Bronchial epithelial cell (primary cell): Measurements from ENCODE around the gene TOMM5. TPM values are rescaled to one million over a fixed set of nuclear protein-coding genes. Genes with fewer than 3 reads are reported as not detected.

ENCODE experiments used
- DNase-seq: peaks from one replicate; pipeline ENCODE4 v3.0.0-alpha.2; 2010; ENCODE audit warnings: low read depth
- FAIRE-seq: peaks from 2 replicates; lab custom pipeline; 2011; peaks lifted over from hg19 to GRCh38; lab: Jason Lieb, UNC
- H3K27me3 ChIP-seq: 2 replicates; pipeline ENCODE4 v1.5.1; 2011; ENCODE audit warnings: low read length; ENCODE audit not compliant: control insufficient read depth, insufficient read depth
- H3K36me3 ChIP-seq: 2 replicates; pipeline ENCODE4 v1.5.1; 2011; ENCODE audit warnings: low read length; ENCODE audit not compliant: control insufficient read depth, insufficient read depth
- H3K4me3 ChIP-seq: 2 replicates; pipeline ENCODE4 v1.5.1; 2011; ENCODE audit warnings: mild to moderate bottlenecking, low read depth, low read length, control low read depth
- total RNA-seq: library from RNA; depleted of rRNA; stranded (reverse); fragments of >200 nt; gene quantifications from 2 replicates; pipeline ENCODE4 v1.2.1, GENCODE V29; 2014
- TF ChIP-seq, protein P1 (sequence below): IDR thresholded peaks from 2 replicates; pipeline ENCODE4 v1.5.1; 2011; ENCODE audit warnings: mild to moderate bottlenecking, moderate library complexity, low read length, control low read depth, inconsistent platforms; ENCODE audit not compliant: insufficient read depth, severe bottlenecking

TOMM5 gene
- total RNA-seq, 1 donor from 2014 or later, result 126 TPM

DNA sequence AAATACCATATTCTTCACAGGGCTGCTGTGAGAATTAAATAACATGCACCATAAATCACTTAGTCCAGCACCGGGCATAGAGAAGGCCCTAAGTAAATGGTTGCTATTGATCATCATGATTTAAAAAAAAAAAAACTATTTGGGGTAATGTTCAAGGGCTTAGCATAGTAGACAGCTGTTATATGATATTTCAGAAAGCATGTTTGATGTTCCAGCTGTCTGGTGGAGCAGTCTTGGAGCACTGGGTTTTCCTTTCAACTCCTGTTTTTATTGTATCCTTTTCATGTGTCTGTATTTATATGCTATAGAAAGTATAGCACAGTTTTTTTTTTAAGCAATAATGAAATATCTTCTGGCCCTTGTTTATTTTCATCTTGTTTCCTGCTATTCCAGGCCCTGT lies 28.0 kb upstream of the TOMM5 start:
- FAIRE-seq (no peak), DNase-seq (no peak)
- H3K27me3 ChIP-seq, result peaks cover 3% of the 10 kb centered on the region
- no peak overlapping the region for H3K4me3 ChIP-seq
- no peaks in the 10 kb centered on the region for H3K36me3 ChIP-seq
- TF ChIP-seq, protein P1, sequence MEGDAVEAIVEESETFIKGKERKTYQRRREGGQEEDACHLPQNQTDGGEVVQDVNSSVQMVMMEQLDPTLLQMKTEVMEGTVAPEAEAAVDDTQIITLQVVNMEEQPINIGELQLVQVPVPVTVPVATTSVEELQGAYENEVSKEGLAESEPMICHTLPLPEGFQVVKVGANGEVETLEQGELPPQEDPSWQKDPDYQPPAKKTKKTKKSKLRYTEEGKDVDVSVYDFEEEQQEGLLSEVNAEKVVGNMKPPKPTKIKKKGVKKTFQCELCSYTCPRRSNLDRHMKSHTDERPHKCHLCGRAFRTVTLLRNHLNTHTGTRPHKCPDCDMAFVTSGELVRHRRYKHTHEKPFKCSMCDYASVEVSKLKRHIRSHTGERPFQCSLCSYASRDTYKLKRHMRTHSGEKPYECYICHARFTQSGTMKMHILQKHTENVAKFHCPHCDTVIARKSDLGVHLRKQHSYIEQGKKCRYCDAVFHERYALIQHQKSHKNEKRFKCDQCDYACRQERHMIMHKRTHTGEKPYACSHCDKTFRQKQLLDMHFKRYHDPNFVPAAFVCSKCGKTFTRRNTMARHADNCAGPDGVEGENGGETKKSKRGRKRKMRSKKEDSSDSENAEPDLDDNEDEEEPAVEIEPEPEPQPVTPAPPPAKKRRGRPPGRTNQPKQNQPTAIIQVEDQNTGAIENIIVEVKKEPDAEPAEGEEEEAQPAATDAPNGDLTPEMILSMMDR, result no peak

DNA sequence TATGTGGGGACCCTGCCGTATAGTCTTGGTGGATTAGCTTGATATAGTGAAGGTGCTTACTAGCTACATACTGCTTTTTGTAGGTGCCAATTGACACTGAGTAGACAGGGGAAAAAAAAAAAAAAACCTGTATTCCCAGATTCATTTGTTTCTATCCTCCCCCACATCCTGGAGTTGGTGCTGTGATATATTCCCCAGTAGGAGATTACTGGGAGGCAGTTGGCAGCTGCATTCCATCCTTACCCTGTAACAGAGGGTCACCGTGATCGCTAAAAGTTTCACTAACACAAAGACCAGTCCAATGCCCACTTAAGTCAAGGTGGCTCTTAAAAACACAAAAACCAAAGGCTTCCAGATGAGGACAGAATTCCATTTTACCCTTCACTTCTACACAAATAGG lies 27.4 kb upstream of the TOMM5 start:
- TF ChIP-seq, protein P1, result no peak
- H3K36me3 ChIP-seq, result no peaks in the 10 kb centered on the region
- DNase-seq, result no peak
- H3K4me3 ChIP-seq, result no peak overlapping the region
- no peak for FAIRE-seq
- H3K27me3 ChIP-seq, result peaks cover 3% of the 10 kb centered on the region

DNA sequence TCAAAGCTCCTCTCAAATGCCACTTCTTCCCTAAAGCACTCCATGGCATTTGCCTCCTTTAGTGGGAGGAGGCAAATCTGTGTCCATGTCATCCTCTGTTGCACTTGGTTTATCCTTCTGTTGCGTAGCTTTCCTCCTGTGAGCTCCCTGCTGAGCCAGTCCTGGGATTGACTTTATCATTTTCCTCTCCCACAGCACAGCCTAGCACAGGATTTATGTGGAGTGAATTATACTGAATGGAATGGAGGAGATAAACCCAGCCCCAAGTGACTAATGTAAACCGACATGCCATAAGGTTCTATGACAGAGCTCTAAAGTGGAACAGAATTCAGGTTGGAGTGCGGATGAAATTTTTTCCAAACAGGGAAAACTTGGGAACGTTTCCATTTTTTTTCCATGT lies 26.4 kb upstream of the TOMM5 start:
- Histone ChIP-seq H3K4me3 (no peak overlapping the region), H3K27me3 (no peaks in the 10 kb centered on the region), H3K36me3 (no peaks in the 10 kb centered on the region)
- DNase-seq (peak; percentile 50), FAIRE-seq (no peak)
- TF ChIP-seq, protein P1, result no peak

DNA sequence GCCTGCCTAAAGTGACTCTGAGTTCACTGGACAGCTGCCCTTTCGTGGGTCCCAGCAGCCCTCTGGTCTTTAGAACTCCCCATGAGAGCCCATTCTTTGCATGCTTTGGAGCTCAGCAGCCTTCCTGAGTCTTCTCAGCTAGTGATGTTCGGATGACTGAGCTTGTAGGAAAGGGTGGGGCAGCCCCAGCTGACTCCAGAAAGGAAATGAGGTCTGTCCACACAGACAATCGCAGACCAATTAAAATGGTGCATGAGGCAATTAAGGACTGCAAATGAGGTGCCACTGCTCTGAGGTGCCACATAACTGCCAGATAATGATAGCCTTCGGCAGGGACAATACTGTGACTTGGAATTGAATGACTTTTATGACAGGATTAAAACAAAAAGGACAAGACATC lies 25.4 kb upstream of the TOMM5 start:
- DNase-seq (peak; percentile 29), FAIRE-seq (no peak)
- Histone ChIP-seq H3K4me3 (no peak overlapping the region), H3K36me3 (no peaks in the 10 kb centered on the region), H3K27me3 (peaks cover 1% of the 10 kb centered on the region)
- TF ChIP-seq, protein P1, result no peak

DNA sequence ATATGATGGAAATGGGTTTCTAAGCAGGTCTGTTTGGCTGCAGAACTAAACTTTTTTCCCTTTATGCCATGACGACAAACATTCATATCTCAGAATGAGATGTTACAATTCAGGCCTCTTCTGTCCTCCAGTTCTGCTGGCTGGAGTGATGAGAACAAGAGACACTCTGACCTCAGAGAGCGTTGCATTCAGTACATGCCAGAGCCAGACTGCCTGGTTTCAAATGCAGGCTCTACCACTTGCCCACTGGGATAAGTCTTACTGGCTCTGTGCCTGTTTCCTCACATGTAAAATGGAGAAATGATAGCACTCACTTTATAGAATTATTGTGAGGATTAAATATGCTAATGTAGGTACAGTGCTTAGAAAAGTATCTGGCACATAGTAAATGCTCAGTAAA lies 24.8 kb upstream of the TOMM5 start:
- DNase-seq (no peak), FAIRE-seq (no peak)
- Histone ChIP-seq H3K4me3 (no peak overlapping the region), H3K27me3 (peaks cover 1% of the 10 kb centered on the region), H3K36me3 (no peaks in the 10 kb centered on the region)
- TF ChIP-seq, protein P1, result no peak

DNA sequence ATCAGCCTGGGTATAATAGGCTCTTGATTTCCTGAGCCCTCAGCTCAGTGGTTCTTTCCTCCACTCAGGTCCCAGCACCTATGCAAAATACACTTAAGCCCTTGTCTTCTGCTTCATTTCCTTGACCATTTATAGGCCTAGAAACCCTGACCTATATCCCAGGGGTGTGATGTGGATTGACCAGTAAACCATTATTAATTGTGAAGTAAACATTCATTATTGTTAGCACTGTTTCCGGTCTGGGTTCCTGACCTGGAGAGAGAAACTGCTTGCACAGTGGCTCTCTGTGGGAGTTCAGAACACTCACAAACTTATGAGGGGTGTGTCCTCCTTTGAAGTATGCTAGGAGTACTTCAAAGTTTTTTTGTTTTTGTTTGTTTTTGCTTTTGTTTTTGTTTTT lies 19.6 kb upstream of the TOMM5 start:
- peaks cover 1% of the 10 kb centered on the region for H3K27me3 ChIP-seq
- FAIRE-seq (no peak), DNase-seq (no peak)
- TF ChIP-seq, protein P1, result no peak
- no peaks in the 10 kb centered on the region for H3K36me3 ChIP-seq
- H3K4me3 ChIP-seq, result no peak overlapping the region
